ENCODE data around the gene GJD3. TPM values are rescaled to one million over a fixed set of nuclear protein-coding genes. Genes with fewer than 3 reads are reported as not detected.

Gene GJD3
- total and polyA plus RNA-seq, 2 donors (not counting 1 experiment from before 2014, with no cell fraction given), result not detected

GRCh38 chr17:40325156-40326013 lies 39.2 kb downstream of the GJD3 start:
- DNase-seq, result peak; percentile 82
- Mint-ChIP-seq H3K27ac (peak overlapping the region; percentile 100), H3K4me3 (peak overlapping the region; percentile 97), H3K4me1 (peaks cover 92% of the 10 kb centered on the region), H3K27me3 (no peaks in the 10 kb centered on the region), H3K9me3 (ENCODE audit: insufficient read depth) (no peaks in the 10 kb centered on the region)
- peak; percentile 6 for ATAC-seq (ENCODE audit: low read depth)
- Histone ChIP-seq H3K4me1 (ENCODE audit: control insufficient read depth in 2 of 2, insufficient read depth in 2 of 2, low read length in 2 of 2) (peaks cover 83 to 99% of the 10 kb centered on the region in 2 donors), H3K4me2 (replicated peaks; ENCODE audit: low read depth, low read length, poor library complexity, severe bottlenecking) (peak overlapping the region; percentile 98), H4K20me1 (ENCODE audit: control insufficient read depth, insufficient read depth, low read length, poor library complexity, severe bottlenecking) (no peaks in the 10 kb centered on the region), H3K4me3 (ENCODE audit: control extremely low read depth in 1 of 5, extremely low read depth in 1 of 5, insufficient read depth in 1 of 5, low read depth in 2 of 5, low read length in 4 of 5) (peak overlapping the region in 4 of 5 experiments; percentile 13 to 60 (median 26)), H3K9ac (ENCODE audit: low read length) (peak overlapping the region; percentile 92), H3K36me3 (replicated peaks in 1 of 2; ENCODE audit: control extremely low read depth in 1 of 2, control insufficient read depth in 1 of 2, extremely low read depth in 1 of 2, insufficient read depth in 2 of 2, low read length in 1 of 2) (no peaks in the 10 kb centered on the region), H3K9me3 (ENCODE audit: control extremely low read depth in 1 of 3, control insufficient read depth in 2 of 3, insufficient read depth in 1 of 3, low read length in 2 of 3) (no peaks in the 10 kb centered on the region), H3K79me2 (ENCODE audit: control insufficient read depth, insufficient read depth, low read length) (peaks cover 99% of the 10 kb centered on the region), H3K27ac (ENCODE audit: low read length in 2 of 2) (peak overlapping the region; percentile 96), H2AFZ (ENCODE audit: insufficient read depth, low read depth, low read length, poor library complexity, severe bottlenecking) (no peak overlapping the region), H3K27me3 (replicated peaks in 1 of 4; ENCODE audit: control extremely low read depth in 1 of 4, control insufficient read depth in 3 of 4, insufficient read depth in 4 of 4, low read length in 3 of 4) (no peaks in the 10 kb centered on the region)
- 49% methylated on average over 6 of the region's 13 CpGs for WGBS (ENCODE audit: insufficient coverage)
- ChIA-PET POLR2A (interaction anchor here (0.5 to 6.5 kb wide), 8 partner anchors 8 to 1337 kb away, joined by 3 to 96 read pairs (median 4); partner anchors contain the start of gene CDC6), CTCF (interaction anchor here (0.9 to 12.7 kb wide), 12 partner anchors 8 to 235 kb away, joined by 3 to 119 read pairs (median 6); no protein-coding TSS in a partner anchor)
- no peak for TF ChIP-seq EZH2 (IDR thresholded peaks at IDR 0.05; ENCODE audit: borderline replicate concordance, insufficient read depth, low read depth, low read length, poor library complexity, severe bottlenecking)
- TF ChIP-seq, protein P1, sequence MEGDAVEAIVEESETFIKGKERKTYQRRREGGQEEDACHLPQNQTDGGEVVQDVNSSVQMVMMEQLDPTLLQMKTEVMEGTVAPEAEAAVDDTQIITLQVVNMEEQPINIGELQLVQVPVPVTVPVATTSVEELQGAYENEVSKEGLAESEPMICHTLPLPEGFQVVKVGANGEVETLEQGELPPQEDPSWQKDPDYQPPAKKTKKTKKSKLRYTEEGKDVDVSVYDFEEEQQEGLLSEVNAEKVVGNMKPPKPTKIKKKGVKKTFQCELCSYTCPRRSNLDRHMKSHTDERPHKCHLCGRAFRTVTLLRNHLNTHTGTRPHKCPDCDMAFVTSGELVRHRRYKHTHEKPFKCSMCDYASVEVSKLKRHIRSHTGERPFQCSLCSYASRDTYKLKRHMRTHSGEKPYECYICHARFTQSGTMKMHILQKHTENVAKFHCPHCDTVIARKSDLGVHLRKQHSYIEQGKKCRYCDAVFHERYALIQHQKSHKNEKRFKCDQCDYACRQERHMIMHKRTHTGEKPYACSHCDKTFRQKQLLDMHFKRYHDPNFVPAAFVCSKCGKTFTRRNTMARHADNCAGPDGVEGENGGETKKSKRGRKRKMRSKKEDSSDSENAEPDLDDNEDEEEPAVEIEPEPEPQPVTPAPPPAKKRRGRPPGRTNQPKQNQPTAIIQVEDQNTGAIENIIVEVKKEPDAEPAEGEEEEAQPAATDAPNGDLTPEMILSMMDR (IDR thresholded peaks at IDR 0.05), result no peak
- intact Hi-C loops (cut with micrococcal nuclease), result loop anchor here (1.0 kb wide), 2 partner anchors 7 to 16 kb away; no protein-coding TSS in a partner anchor

All from B cell (primary cell).